Prostate gland (tissue), 2 donors: ENCODE data around the gene PGM5. TPM values are rescaled to one million over a fixed set of nuclear protein-coding genes. Genes with fewer than 3 reads are reported as not detected.
A peak's percentile ranks its signal among the peaks of the same experiment; 100 is the strongest.

ENCODE experiments used
- DNase-seq: peaks from one replicate; pipeline ENCODE4 v3.0.0-alpha.2; 2019; ENCODE audit warnings: low spot score
- H3K27ac ChIP-seq, 2 donors: fragments of 200-600 bp; sonication (generic); 2 replicates each; pipeline ENCODE4 v1.5.1; 2017 to 2019
- H3K27me3 ChIP-seq: fragments of 200-600 bp; sonication (generic); replicated peaks from 2 replicates; pipeline ENCODE4 v1.5.1; 2019; ENCODE audit not compliant: insufficient read depth
- H3K36me3 ChIP-seq, 2 donors: fragments of 200-600 bp; sonication (generic); 1 replicate in 1 of 2; 2 replicates in 1 of 2; pipeline versions ENCODE4 v1.5.1 to v1.8.1; 2017 to 2019
- H3K4me1 ChIP-seq: fragments of 200-600 bp; sonication (generic); replicated peaks from 2 replicates; pipeline ENCODE4 v1.5.1; 2019
- H3K4me3 ChIP-seq, 2 donors: fragments of 200-600 bp; sonication (generic); 2 replicates each; pipeline ENCODE4 v1.5.1; 2017 to 2019
- H3K9me3 ChIP-seq: fragments of 200-600 bp; sonication (generic); 2 replicates; pipeline ENCODE4 v1.5.1; 2017
- CTCF ChIP-seq, 4 experiments: fragments of 200-600 bp in 2 of 4; fragments of 450-650 bp in 2 of 4; sonication (generic) in 2 of 4; IDR thresholded peaks; 1 replicate in 3 of 4; 2 replicates in 1 of 4; pipeline ENCODE4 v1.5.1; 2016 to 2019; ENCODE audit warnings: antibody characterized with exemption in 4 of 4, mild to moderate bottlenecking in 2 of 4, moderate library complexity in 2 of 4
- POLR2A ChIP-seq: fragments of 450-650 bp; IDR thresholded peaks from one replicate; pipeline ENCODE4 v1.6.1; 2016; ENCODE audit warnings: antibody characterized with exemption, mild to moderate bottlenecking
- POLR2AphosphoS5 ChIP-seq: sonication (generic); formaldehyde crosslinking; IDR thresholded peaks from one replicate; pipeline ENCODE4 v1.6.1; 2017; ENCODE audit warnings: antibody characterized with exemption
- WGBS: methylation state at CpG from one replicate; pipeline ENCODE4 v1.1.5; 2018; 5-methylcytosine and 5-hydroxymethylcytosine counted together
- intact Hi-C: fragments of 100-400 bp; cut with DNase I; formaldehyde crosslinking; loops from one replicate; pipeline ENCODE4 v1.14.2; 2022
- total RNA-seq, 2 donors: library from RNA; depleted of rRNA; stranded (reverse); fragments of >200 nt; gene quantifications; one replicate each; pipeline ENCODE4 v1.1.0, GENCODE V29; 2016

Gene PGM5
- total RNA-seq, 2 donors from 2014 or later = 96.5 to 99.6 TPM

- WGBS = 27% methylated on average over 2 of the region's 2 CpGs
- intact Hi-C loops = no loop called here
- Histone ChIP-seq H3K4me1 (no peaks in the 10 kb centered on the region), H3K9me3 (no peaks in the 10 kb centered on the region), H3K36me3 (no peaks in the 10 kb centered on the region), H3K27ac (peak overlapping the region; percentile 54 to 57), H3K27me3 (no peaks in the 10 kb centered on the region), H3K4me3 (no peak overlapping the region)
- TF ChIP-seq CTCF (IDR thresholded peaks at IDR 0.05) = no peak
- peak; percentile 25 for TF ChIP-seq POLR2AphosphoS5
- no peak for TF ChIP-seq POLR2A
- no peak for DNase-seq
These were observed 99.0 kb downstream of the PGM5 start for GRCh38 chr9:68455451-68455850.

- no peaks in the 10 kb centered on the region for H3K36me3 ChIP-seq
- no peak for DNase-seq
- no peak overlapping the region for H3K4me3 ChIP-seq
- no peaks in the 10 kb centered on the region for H3K4me1 ChIP-seq
- no peaks in the 10 kb centered on the region for H3K9me3 ChIP-seq
- H3K27me3 ChIP-seq = no peaks in the 10 kb centered on the region
- no peak for TF ChIP-seq CTCF (IDR thresholded peaks at IDR 0.05)
- no peak for TF ChIP-seq POLR2A
- no peak for TF ChIP-seq POLR2AphosphoS5
- WGBS = 35% methylated on average over 1 of the region's 1 CpG
- intact Hi-C loops = no loop called here
- peak overlapping the region in 1 of 2 donors; percentile 11 for H3K27ac ChIP-seq
These were observed 101.4 kb downstream of the PGM5 start for GRCh38 chr9:68457803-68458202.

DNA sequence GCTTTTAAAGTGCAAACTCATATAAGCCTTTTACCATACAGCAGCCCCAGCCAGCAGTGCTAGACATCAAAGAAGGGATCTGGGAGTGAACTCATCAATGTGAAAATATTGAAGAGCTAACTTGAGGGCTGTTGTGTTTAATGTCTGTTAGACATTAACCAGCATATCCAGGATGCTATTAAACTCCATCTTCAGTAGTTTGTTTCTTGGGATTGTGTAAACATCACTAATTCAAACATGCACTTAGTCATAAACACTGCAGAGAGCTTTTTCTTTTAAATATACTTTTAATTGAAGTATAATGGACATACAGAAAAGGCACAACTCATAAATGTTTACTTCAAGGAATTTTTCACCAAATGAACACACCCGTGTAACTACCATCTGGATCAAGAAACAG, 102.5 kb downstream of the PGM5 start:
- Histone ChIP-seq H3K4me1 (no peaks in the 10 kb centered on the region), H3K36me3 (no peaks in the 10 kb centered on the region), H3K9me3 (no peaks in the 10 kb centered on the region), H3K27ac (no peak overlapping the region), H3K4me3 (no peak overlapping the region), H3K27me3 (no peaks in the 10 kb centered on the region)
- 38% methylated on average over 1 of the region's 1 CpG for WGBS
- TF ChIP-seq POLR2AphosphoS5 = no peak
- no peak for TF ChIP-seq POLR2A
- no peak for TF ChIP-seq CTCF (IDR thresholded peaks at IDR 0.05)
- no peak for DNase-seq
- intact Hi-C loops = no loop called here

- intact Hi-C loops = no loop called here
- Histone ChIP-seq H3K9me3 (no peaks in the 10 kb centered on the region), H3K36me3 (no peaks in the 10 kb centered on the region), H3K27ac (peak overlapping the region in 1 of 2 donors; percentile 0), H3K27me3 (no peaks in the 10 kb centered on the region), H3K4me3 (no peak overlapping the region), H3K4me1 (no peaks in the 10 kb centered on the region)
- no peak for TF ChIP-seq POLR2A
- TF ChIP-seq CTCF (IDR thresholded peaks at IDR 0.05) = no peak
- TF ChIP-seq POLR2AphosphoS5 = no peak
- DNase-seq = no peak
- whole genome bisulfite sequencing = 40% methylated on average over 7 of the region's 7 CpGs
These were observed 105.8 kb downstream of the PGM5 start for GRCh38 chr9:68462105-68462775.

- intact Hi-C loops = no loop called here
- no peak overlapping the region for H3K27ac ChIP-seq
- no peak for TF ChIP-seq CTCF (IDR thresholded peaks at IDR 0.05)
- no peak for TF ChIP-seq POLR2AphosphoS5
- TF ChIP-seq POLR2A = no peak
These were observed 113.7 kb downstream of the PGM5 start for GRCh38 chr9:68470067-68470466.

More at GRCh38 chr9:68470067-68470466, 113.7 kb downstream of the PGM5 start:
- Histone ChIP-seq H3K4me1 (no peaks in the 10 kb centered on the region), H3K4me3 (no peak overlapping the region), H3K36me3 (no peaks in the 10 kb centered on the region), H3K27me3 (no peaks in the 10 kb centered on the region), H3K9me3 (no peaks in the 10 kb centered on the region)
- no peak for DNase-seq
